Right atrium auricular region (tissue), 2 donors: Measurements from ENCODE around the gene CPXM2. TPM values are rescaled to one million over a fixed set of nuclear protein-coding genes. Genes with fewer than 3 reads are reported as not detected.

Experiments used
- DNase-seq: peaks from one replicate; pipeline ENCODE4 v3.0.0-alpha.2; 2019; ENCODE audit warnings: low spot score
- H3K27ac ChIP-seq, 2 donors: fragments of 200-600 bp; sonication (generic); 1 replicate in 1 of 2; 2 replicates in 1 of 2; pipeline ENCODE4 v1.5.1; 2016 to 2019
- H3K27me3 ChIP-seq, 2 donors: fragments of 200-600 bp; sonication (generic); one replicate each; pipeline versions ENCODE4 v1.5.1 to v1.6.0; 2017 to 2019
- H3K36me3 ChIP-seq: fragments of 200-600 bp; sonication (generic); one replicate; pipeline ENCODE4 v1.5.1; 2016
- H3K4me1 ChIP-seq, 2 donors: fragments of 200-600 bp; sonication (generic); one replicate each; pipeline versions ENCODE4 v1.5.1 to v1.6.0; 2017 to 2019
- H3K4me3 ChIP-seq, 2 donors: fragments of 200-600 bp; sonication (generic); 1 replicate in 1 of 2; 2 replicates in 1 of 2; pipeline ENCODE4 v1.5.1; 2017 to 2019; ENCODE audit warnings: mild to moderate bottlenecking in 1 of 2, moderate library complexity in 1 of 2
- H3K9me3 ChIP-seq, 2 donors: fragments of 200-600 bp; sonication (generic); one replicate each; pipeline ENCODE4 v1.5.1; 2019
- CTCF ChIP-seq, 2 donors: fragments of 200-600 bp; sonication (generic); IDR thresholded peaks; one replicate each; pipeline ENCODE4 v1.5.1; 2019; ENCODE audit warnings: antibody characterized with exemption in 2 of 2
- total RNA-seq, 2 donors: library from RNA; depleted of rRNA; stranded (reverse); fragments of >200 nt; gene quantifications; one replicate each; pipeline ENCODE4 v1.1.0, GENCODE V29; 2016

The CPXM2 gene
- total RNA-seq, 2 donors from 2014 or later = 8.3 to 8.5 TPM

- no peak for DNase-seq
- H3K36me3 ChIP-seq = no peaks in the 10 kb centered on the region
- no peaks in the 10 kb centered on the region for H3K4me1 ChIP-seq
- no peaks in the 10 kb centered on the region for H3K9me3 ChIP-seq
- TF ChIP-seq CTCF (IDR thresholded peaks at IDR 0.05) = no peak
- no peak overlapping the region for H3K27ac ChIP-seq
- H3K27me3 ChIP-seq = no peaks in the 10 kb centered on the region
- H3K4me3 ChIP-seq = no peak overlapping the region
Measured at GRCh38 chr10:123859653-123860050, 32.0 kb downstream of the CPXM2 start.

DNA sequence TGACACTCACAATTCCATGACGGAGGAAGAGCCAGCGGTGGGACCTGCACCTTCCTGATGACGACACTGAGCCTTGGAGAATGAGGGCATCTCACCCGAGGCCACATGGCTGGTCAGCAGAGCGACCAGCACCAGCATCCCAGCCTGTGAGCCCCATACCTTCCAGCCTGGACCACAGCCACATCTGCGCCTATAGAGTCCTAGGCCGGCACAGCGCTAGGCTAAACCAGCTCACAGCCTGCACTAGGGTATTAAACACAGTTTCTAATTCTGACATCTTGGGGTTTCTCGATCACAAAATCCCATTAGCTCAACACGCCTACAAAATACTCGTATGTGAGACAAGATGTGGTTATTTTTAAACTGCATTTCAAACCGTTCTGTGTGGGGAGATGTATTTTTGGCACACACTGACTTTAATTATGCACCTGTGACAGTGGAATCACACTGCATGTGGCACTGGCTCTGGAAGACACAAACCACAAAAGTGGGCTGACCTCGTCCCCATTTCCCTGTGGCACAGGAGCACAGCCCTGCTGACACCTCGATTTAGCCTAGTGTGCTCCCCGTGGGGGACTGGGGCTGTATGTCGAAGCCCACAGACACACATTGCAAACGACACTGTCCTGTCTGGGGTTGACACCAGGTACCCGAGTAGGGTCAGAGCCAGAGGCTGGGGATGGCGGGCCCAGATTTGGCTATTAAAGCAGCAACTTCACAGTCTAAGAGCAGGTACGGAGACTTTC lies 32.5 kb downstream of the CPXM2 start:
- no peaks in the 10 kb centered on the region for H3K36me3 ChIP-seq
- H3K4me1 ChIP-seq = no peaks in the 10 kb centered on the region
- DNase-seq = no peak
- no peaks in the 10 kb centered on the region for H3K27me3 ChIP-seq
- H3K4me3 ChIP-seq = no peak overlapping the region
- H3K9me3 ChIP-seq = no peaks in the 10 kb centered on the region
- no peak for TF ChIP-seq CTCF (IDR thresholded peaks at IDR 0.05)
- no peak overlapping the region for H3K27ac ChIP-seq

GRCh38 chr10:123858077-123858681 lies 33.4 kb downstream of the CPXM2 start:
- no peak for DNase-seq
- Histone ChIP-seq H3K4me1 (no peaks in the 10 kb centered on the region), H3K9me3 (no peaks in the 10 kb centered on the region), H3K4me3 (no peak overlapping the region), H3K27ac (no peak overlapping the region), H3K36me3 (no peaks in the 10 kb centered on the region), H3K27me3 (no peaks in the 10 kb centered on the region)
- TF ChIP-seq CTCF (IDR thresholded peaks at IDR 0.05) = no peak

DNA sequence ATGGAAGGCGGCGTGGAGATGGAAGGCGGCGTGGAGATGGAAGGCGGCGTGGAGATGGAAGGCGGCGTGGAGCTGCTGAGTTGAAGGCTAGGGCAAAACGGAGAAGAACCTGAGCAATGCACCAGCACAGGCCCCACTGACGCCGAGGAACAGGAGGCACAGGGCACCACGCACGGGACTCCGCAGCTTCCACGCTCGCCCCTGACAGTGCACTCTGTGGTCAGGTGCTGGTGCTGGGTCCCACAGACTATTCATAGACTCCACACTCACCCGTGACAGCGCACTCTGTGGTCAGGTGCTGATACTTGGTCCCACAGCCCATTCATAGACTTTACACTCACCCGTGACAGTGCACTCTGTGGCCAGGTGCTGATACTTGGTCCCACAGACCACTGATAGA lies 34.0 kb downstream of the CPXM2 start:
- no peak for DNase-seq
- TF ChIP-seq CTCF (IDR thresholded peaks at IDR 0.05) = no peak
- Histone ChIP-seq H3K36me3 (no peaks in the 10 kb centered on the region), H3K27ac (no peak overlapping the region), H3K4me3 (no peak overlapping the region), H3K9me3 (no peaks in the 10 kb centered on the region), H3K4me1 (no peaks in the 10 kb centered on the region), H3K27me3 (no peaks in the 10 kb centered on the region)

DNA sequence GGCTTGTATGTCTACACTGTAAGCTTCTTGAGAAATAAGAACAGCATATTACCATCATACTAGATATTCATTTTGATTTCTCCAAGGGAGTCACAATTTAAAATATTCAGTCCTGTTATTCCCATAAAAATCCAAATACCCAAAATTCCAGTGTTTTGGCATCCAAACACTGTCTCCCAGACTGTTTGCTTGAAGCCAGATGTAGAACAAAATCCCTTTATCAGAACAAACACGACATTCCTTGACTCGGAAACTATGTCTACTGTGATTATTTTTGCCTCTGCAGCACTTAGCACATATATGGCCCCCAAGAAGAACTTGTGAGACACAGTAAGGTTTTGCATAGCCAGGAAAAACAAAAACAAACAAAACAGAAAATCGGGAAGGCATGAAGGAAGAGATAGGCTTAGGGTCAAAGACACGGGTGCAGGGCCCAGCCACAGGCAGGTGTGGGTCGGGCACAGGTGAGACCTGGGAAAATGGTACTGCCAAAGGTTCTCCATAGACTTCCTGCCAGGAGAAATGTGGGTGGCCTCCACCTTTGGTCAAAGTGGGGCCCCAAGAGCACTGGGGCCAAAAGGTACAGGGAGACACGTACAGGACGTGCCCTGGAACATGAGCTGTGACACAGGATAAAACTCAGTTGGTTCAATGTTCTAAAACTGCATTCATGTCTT lies 36.5 kb downstream of the CPXM2 start:
- Histone ChIP-seq H3K4me1 (no peaks in the 10 kb centered on the region), H3K27ac (no peak overlapping the region), H3K36me3 (no peaks in the 10 kb centered on the region), H3K27me3 (no peaks in the 10 kb centered on the region), H3K4me3 (no peak overlapping the region), H3K9me3 (no peaks in the 10 kb centered on the region)
- no peak for TF ChIP-seq CTCF (IDR thresholded peaks at IDR 0.05)
- no peak for DNase-seq
